OCI-LY1 (cell line): ENCODE data around the gene GPN1.

Experiments
- CTCF ChIP-seq: fragments of 200-600 bp; sonication (generic), shearing (Covaris generic); IDR thresholded peaks from 2 replicates; pipeline ENCODE4 v1.5.1; 2017; ENCODE audit warnings: mild to moderate bottlenecking, antibody characterized with exemption, low read length, moderate library complexity, mixed read lengths
- EZH2 ChIP-seq: fragments of 200-600 bp; sonication (generic), shearing (Covaris generic); IDR thresholded peaks from 2 replicates; pipeline ENCODE4 v1.8.0; 2017; ENCODE audit warnings: borderline replicate concordance, mixed run types, mild to moderate bottlenecking, antibody characterized with exemption, low read length, moderate library complexity, mixed read lengths

- TF ChIP-seq CTCF: no peak
- TF ChIP-seq EZH2: no peak
These were observed 18.9 kb downstream of the GPN1 start for GRCh38 chr2:27647737-27648136.
